ENCODE data around the gene FIBIN. TPM values are rescaled to one million over a fixed set of nuclear protein-coding genes. Genes with fewer than 3 reads are reported as not detected.

Gene FIBIN
- total and polyA plus RNA-seq, 2 donors (not counting 3 experiments of a cell fraction or from before 2014, with no cell fraction given): not detected

DNA sequence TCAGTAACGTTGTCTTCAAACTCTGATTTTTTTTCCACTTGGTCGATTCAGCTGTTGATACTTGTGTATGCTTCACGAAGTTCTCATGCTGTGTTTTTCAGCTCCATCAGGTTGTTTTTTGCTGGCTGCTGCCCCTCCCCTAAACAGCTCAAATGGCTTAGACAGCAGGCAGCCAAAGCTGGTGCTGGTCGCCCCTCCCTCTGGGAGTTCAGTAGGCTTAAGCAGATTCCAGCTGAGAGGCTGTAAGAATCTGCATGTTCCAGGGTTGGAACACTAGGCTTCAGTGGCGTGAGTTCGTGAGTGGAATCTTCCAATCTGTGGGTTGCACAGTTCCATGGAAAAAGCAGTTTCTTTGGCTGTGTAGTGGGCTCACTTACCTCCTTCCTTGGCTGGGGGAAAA, 10.3 kb upstream of the FIBIN start:
- DNase-seq (ENCODE audit: low read depth, low spot score) (no peak), FAIRE-seq (no peak)
- TF ChIP-seq FOS (IDR thresholded peaks at IDR 0.05; ENCODE audit: borderline replicate concordance, insufficient read depth, low read length) (no peak), EZH2 (IDR thresholded peaks at IDR 0.05; ENCODE audit: borderline replicate concordance, low read depth, low read length, severe bottlenecking) (no peak), JUN (IDR thresholded peaks at IDR 0.05; ENCODE audit: borderline replicate concordance, insufficient read depth, insufficient read length, low read depth) (no peak), POLR2A (IDR thresholded peaks at IDR 0.05; ENCODE audit: low read depth, low read length) (no peak), GATA2 (IDR thresholded peaks at IDR 0.05; ENCODE audit: insufficient read depth, insufficient read length, low read depth, low read length) (no peak), POLR2AphosphoS5 (IDR thresholded peaks at IDR 0.05; ENCODE audit: insufficient read depth, low read depth, low read length) (no peak), MYC (IDR thresholded peaks at IDR 0.05; ENCODE audit: low read depth, low read length) (no peak)
- TF ChIP-seq, protein P1, sequence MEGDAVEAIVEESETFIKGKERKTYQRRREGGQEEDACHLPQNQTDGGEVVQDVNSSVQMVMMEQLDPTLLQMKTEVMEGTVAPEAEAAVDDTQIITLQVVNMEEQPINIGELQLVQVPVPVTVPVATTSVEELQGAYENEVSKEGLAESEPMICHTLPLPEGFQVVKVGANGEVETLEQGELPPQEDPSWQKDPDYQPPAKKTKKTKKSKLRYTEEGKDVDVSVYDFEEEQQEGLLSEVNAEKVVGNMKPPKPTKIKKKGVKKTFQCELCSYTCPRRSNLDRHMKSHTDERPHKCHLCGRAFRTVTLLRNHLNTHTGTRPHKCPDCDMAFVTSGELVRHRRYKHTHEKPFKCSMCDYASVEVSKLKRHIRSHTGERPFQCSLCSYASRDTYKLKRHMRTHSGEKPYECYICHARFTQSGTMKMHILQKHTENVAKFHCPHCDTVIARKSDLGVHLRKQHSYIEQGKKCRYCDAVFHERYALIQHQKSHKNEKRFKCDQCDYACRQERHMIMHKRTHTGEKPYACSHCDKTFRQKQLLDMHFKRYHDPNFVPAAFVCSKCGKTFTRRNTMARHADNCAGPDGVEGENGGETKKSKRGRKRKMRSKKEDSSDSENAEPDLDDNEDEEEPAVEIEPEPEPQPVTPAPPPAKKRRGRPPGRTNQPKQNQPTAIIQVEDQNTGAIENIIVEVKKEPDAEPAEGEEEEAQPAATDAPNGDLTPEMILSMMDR (IDR thresholded peaks at IDR 0.05; ENCODE audit: extremely low read depth in 1 of 2, insufficient read depth in 1 of 2, low read depth in 1 of 2, low read length in 2 of 2): no peak
- TF ChIP-seq, protein P2, sequence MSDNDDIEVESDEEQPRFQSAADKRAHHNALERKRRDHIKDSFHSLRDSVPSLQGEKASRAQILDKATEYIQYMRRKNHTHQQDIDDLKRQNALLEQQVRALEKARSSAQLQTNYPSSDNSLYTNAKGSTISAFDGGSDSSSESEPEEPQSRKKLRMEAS (IDR thresholded peaks at IDR 0.05; ENCODE audit: insufficient read depth, insufficient read length): no peak
- dilution Hi-C loops (cut with MboI; ENCODE audit: extremely low pct_ligation_motif_present, low sequenced_read_pairs): no loop called here
- H3K4me1 ChIP-seq (ENCODE audit: control insufficient read depth, extremely low read depth, insufficient read depth, low read length): no peaks in the 10 kb centered on the region
- H3K27ac ChIP-seq (ENCODE audit: insufficient read depth, low read depth, low read length): no peak overlapping the region
- no peak overlapping the region for H3K4me2 ChIP-seq (ENCODE audit: insufficient read depth, low read length)
- no peaks in the 10 kb centered on the region for H4K20me1 ChIP-seq (replicated peaks; ENCODE audit: control insufficient read depth, extremely low read depth, insufficient read depth, low read length)
- H3K9me1 ChIP-seq (replicated peaks; ENCODE audit: control insufficient read depth, extremely low read depth, insufficient read depth, low read length): no peaks in the 10 kb centered on the region
- ChIA-PET CTCF (no interaction called here), POLR2A (no interaction called here)
- H2AFZ ChIP-seq (ENCODE audit: low read depth, low read length): no peak overlapping the region
- intact Hi-C loops (cut with micrococcal nuclease): no loop called here
- H3K9ac ChIP-seq (replicated peaks; ENCODE audit: extremely low read depth, insufficient read depth, low read length): no peak overlapping the region
- H3K36me3 ChIP-seq (ENCODE audit: control insufficient read depth in 2 of 2, extremely low read depth in 1 of 2, insufficient read depth in 2 of 2, low read length in 2 of 2): no peaks in the 10 kb centered on the region
- no peaks in the 10 kb centered on the region for H3K9me3 ChIP-seq (replicated peaks; ENCODE audit: control insufficient read depth, insufficient read depth, low read length)
- no peaks in the 10 kb centered on the region for H3K27me3 ChIP-seq (ENCODE audit: control insufficient read depth in 2 of 2, insufficient read depth in 2 of 2, low read length in 2 of 2)
- no peaks in the 10 kb centered on the region for H3K79me2 ChIP-seq (ENCODE audit: control insufficient read depth, insufficient read depth, low read length)
- no peak overlapping the region for H3K4me3 ChIP-seq (replicated peaks in 1 of 3; ENCODE audit: insufficient read depth in 1 of 3, low read depth in 1 of 3, low read length in 3 of 3)
- BruUV-seq (replicated peaks): no TSS peak

All from endothelial cell of umbilical vein (primary cell).